Measurements from ENCODE around the gene TRPV4. TPM values are rescaled to one million over a fixed set of nuclear protein-coding genes. Genes with fewer than 3 reads are reported as not detected.

Gene TRPV4
- total RNA-seq, 1 donor from 2014 or later, result 0.75 TPM

DNA sequence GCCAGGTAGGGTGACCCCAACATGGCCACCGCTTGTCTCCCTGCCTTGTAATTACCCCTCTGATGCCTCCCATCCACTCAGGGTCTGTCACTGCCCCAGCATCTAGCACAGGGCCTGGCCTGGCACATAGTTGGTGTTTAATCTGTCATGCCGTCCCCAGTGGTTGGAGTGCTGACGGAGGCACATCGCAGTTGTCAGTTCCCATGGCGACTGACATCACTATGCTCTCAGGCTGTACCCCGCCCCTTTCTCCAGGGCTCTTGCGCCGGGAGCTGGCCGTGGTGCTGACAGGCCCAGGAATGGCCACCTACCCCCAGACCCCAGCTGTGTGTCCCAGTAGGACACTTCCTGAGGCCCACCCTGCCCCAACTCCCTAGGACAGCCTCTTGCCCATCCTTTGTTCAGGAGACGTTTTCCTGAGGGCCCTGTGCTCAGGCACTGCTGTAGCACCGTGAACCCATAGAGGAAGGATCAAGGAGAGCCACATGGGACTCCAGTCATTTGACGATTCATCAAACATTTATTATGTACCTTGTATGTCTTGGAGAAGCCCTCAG lies 96.6 kb downstream of the TRPV4 start:
- Histone ChIP-seq H2AFZ (ENCODE audit: low read depth, low read length) (no peak overlapping the region), H3K9ac (ENCODE audit: low read length) (no peak overlapping the region), H3K27me3 (ENCODE audit: insufficient read depth, low read length) (peaks cover 18% of the 10 kb centered on the region), H4K20me1 (ENCODE audit: insufficient read depth, low read length) (no peaks in the 10 kb centered on the region), H3K9me3 (ENCODE audit: insufficient read depth, low read depth, low read length) (no peaks in the 10 kb centered on the region), H3K36me3 (ENCODE audit: insufficient read depth, low read length) (no peaks in the 10 kb centered on the region), H3K79me2 (ENCODE audit: insufficient read depth, low read length) (no peaks in the 10 kb centered on the region), H3K4me3 (ENCODE audit: insufficient read depth, low read depth, low read length) (no peak overlapping the region), H3K27ac (ENCODE audit: low read depth, low read length) (no peak overlapping the region), H3K4me2 (ENCODE audit: low read length) (no peak overlapping the region), H3K4me1 (ENCODE audit: insufficient read depth, low read length) (peaks cover 6% of the 10 kb centered on the region)
- Mint-ChIP-seq H3K36me3 (ENCODE audit: low read depth, unreplicated experiment) (peaks cover 1% of the 10 kb centered on the region), H3K4me1 (ENCODE audit: low read depth, unreplicated experiment) (peaks cover 6% of the 10 kb centered on the region), H3K27ac (ENCODE audit: unreplicated experiment) (no peak overlapping the region), H3K9me3 (ENCODE audit: unreplicated experiment) (no peaks in the 10 kb centered on the region), H3K27me3 (ENCODE audit: low read depth, unreplicated experiment) (peaks cover 30% of the 10 kb centered on the region), H3K4me3 (ENCODE audit: unreplicated experiment) (no peak overlapping the region)
- TF ChIP-seq EZH2 (IDR thresholded peaks at IDR 0.05; ENCODE audit: insufficient read depth, low read length), result no peak
- TF ChIP-seq, protein P1, sequence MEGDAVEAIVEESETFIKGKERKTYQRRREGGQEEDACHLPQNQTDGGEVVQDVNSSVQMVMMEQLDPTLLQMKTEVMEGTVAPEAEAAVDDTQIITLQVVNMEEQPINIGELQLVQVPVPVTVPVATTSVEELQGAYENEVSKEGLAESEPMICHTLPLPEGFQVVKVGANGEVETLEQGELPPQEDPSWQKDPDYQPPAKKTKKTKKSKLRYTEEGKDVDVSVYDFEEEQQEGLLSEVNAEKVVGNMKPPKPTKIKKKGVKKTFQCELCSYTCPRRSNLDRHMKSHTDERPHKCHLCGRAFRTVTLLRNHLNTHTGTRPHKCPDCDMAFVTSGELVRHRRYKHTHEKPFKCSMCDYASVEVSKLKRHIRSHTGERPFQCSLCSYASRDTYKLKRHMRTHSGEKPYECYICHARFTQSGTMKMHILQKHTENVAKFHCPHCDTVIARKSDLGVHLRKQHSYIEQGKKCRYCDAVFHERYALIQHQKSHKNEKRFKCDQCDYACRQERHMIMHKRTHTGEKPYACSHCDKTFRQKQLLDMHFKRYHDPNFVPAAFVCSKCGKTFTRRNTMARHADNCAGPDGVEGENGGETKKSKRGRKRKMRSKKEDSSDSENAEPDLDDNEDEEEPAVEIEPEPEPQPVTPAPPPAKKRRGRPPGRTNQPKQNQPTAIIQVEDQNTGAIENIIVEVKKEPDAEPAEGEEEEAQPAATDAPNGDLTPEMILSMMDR (IDR thresholded peaks at IDR 0.05; ENCODE audit: insufficient read depth, low read depth, low read length), result no peak
- FAIRE-seq, result no peak
- peak; percentile 29 for DNase-seq (ENCODE audit: low read depth)

DNA sequence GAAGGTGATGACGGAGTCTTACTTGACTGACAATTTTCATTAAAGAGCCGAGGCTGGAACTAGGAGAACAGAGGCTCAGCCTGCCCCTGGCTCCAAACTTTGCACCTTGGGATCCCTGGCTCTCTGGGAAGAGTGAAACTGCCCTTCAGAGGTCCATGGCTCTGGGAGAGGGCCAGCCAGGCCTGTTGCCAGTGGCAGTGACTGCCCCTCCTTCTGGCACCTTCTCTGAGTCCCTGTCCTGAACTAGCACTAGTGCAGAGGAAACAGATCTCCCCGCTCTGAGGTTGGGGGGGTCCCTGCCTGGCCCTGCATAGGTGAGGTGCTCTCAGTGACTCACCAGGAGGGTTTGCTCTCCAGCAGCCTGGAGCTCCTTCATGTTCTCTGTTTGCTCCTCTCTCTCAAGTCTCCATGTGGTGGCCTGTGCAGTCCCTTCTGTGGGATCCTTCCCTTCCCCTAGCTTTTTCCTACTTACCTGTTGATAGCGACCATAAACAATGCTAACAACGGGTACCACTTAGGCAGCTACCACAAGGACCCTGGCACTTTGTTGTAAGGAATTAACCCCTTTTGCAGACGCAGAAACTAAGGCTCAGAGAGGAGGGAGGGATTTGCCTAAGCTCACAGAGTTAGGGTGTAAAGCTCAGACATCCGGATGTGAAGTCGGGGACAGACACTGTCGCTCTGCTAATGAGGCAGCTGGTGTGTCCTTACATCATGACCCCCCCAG lies 97.2 kb downstream of the TRPV4 start:
- no peak overlapping the region for H3K4me2 ChIP-seq (ENCODE audit: low read length)
- no peak overlapping the region for H2AFZ ChIP-seq (ENCODE audit: low read depth, low read length)
- Mint-ChIP-seq H3K27ac (ENCODE audit: unreplicated experiment) (no peak overlapping the region), H3K27me3 (ENCODE audit: low read depth, unreplicated experiment) (peaks cover 26% of the 10 kb centered on the region), H3K9me3 (ENCODE audit: unreplicated experiment) (no peaks in the 10 kb centered on the region), H3K36me3 (ENCODE audit: low read depth, unreplicated experiment) (peaks cover 1% of the 10 kb centered on the region), H3K4me1 (ENCODE audit: low read depth, unreplicated experiment) (peaks cover 6% of the 10 kb centered on the region), H3K4me3 (ENCODE audit: unreplicated experiment) (no peak overlapping the region)
- FAIRE-seq, result no peak
- H4K20me1 ChIP-seq (ENCODE audit: insufficient read depth, low read length), result no peaks in the 10 kb centered on the region
- H3K4me3 ChIP-seq (ENCODE audit: insufficient read depth, low read depth, low read length), result no peak overlapping the region
- DNase-seq (ENCODE audit: low read depth), result no peak
- H3K36me3 ChIP-seq (ENCODE audit: insufficient read depth, low read length), result no peaks in the 10 kb centered on the region
- no peaks in the 10 kb centered on the region for H3K79me2 ChIP-seq (ENCODE audit: insufficient read depth, low read length)
- H3K27ac ChIP-seq (ENCODE audit: low read depth, low read length), result no peak overlapping the region
- H3K4me1 ChIP-seq (ENCODE audit: insufficient read depth, low read length), result peaks cover 6% of the 10 kb centered on the region
- peaks cover 19% of the 10 kb centered on the region for H3K27me3 ChIP-seq (ENCODE audit: insufficient read depth, low read length)
- TF ChIP-seq EZH2 (IDR thresholded peaks at IDR 0.05; ENCODE audit: insufficient read depth, low read length), result no peak
- TF ChIP-seq, protein P1 (IDR thresholded peaks at IDR 0.05; ENCODE audit: insufficient read depth, low read depth, low read length), result no peak
- H3K9ac ChIP-seq (ENCODE audit: low read length), result no peak overlapping the region
- no peaks in the 10 kb centered on the region for H3K9me3 ChIP-seq (ENCODE audit: insufficient read depth, low read depth, low read length)

DNA sequence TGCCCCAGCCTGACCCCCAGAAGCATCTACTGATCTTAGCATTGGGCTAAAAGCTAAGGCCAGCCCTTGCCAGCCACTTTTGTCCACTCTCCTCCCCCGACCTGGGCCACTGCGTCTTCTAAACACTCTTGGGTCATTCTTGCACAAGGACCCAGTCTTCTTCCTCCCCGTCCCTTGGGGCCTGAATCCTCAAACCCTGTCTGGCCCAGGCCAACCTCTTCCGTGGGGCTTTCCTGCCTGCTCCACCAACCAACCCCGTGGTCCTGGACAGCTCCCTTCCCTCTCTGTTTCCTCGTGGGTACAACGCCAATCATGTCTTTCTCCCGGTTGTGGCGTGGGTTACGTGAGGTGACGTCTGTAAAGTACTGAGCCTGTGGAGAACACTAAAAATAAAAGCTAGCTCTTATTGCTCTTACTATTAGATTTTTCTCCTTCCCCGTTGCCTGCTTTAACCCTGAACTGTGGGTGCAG lies 98.1 kb downstream of the TRPV4 start:
- H3K9me3 ChIP-seq (ENCODE audit: insufficient read depth, low read depth, low read length), result no peaks in the 10 kb centered on the region
- H4K20me1 ChIP-seq (ENCODE audit: insufficient read depth, low read length), result no peaks in the 10 kb centered on the region
- H3K36me3 Mint-ChIP-seq (ENCODE audit: low read depth, unreplicated experiment), result peaks cover 1% of the 10 kb centered on the region
- no peak overlapping the region for H3K4me3 ChIP-seq (ENCODE audit: insufficient read depth, low read depth, low read length)
- H2AFZ ChIP-seq (ENCODE audit: low read depth, low read length), result no peak overlapping the region
- FAIRE-seq (no peak), DNase-seq (ENCODE audit: low read depth) (no peak)
- peaks cover 6% of the 10 kb centered on the region for H3K4me1 Mint-ChIP-seq (ENCODE audit: low read depth, unreplicated experiment)
- no peaks in the 10 kb centered on the region for H3K36me3 ChIP-seq (ENCODE audit: insufficient read depth, low read length)
- no peak overlapping the region for H3K9ac ChIP-seq (ENCODE audit: low read length)
- H3K27me3 ChIP-seq (ENCODE audit: insufficient read depth, low read length), result peaks cover 19% of the 10 kb centered on the region
- H3K27me3 Mint-ChIP-seq (ENCODE audit: low read depth, unreplicated experiment), result peaks cover 24% of the 10 kb centered on the region
- TF ChIP-seq, protein P1 (IDR thresholded peaks at IDR 0.05; ENCODE audit: insufficient read depth, low read depth, low read length), result no peak
- TF ChIP-seq EZH2 (IDR thresholded peaks at IDR 0.05; ENCODE audit: insufficient read depth, low read length), result no peak
- H3K79me2 ChIP-seq (ENCODE audit: insufficient read depth, low read length), result no peaks in the 10 kb centered on the region
- H3K4me1 ChIP-seq (ENCODE audit: insufficient read depth, low read length), result peaks cover 6% of the 10 kb centered on the region
- no peaks in the 10 kb centered on the region for H3K9me3 Mint-ChIP-seq (ENCODE audit: unreplicated experiment)
- H3K27ac ChIP-seq (ENCODE audit: low read depth, low read length), result no peak overlapping the region
- no peak overlapping the region for H3K27ac Mint-ChIP-seq (ENCODE audit: unreplicated experiment)
- H3K4me2 ChIP-seq (ENCODE audit: low read length), result no peak overlapping the region
- H3K4me3 Mint-ChIP-seq (ENCODE audit: unreplicated experiment), result no peak overlapping the region

Measured in astrocyte (in vitro differentiated cells and primary cell).